ENCODE data around the gene ZDHHC8. TPM values are rescaled to one million over a fixed set of nuclear protein-coding genes. Genes with fewer than 3 reads are reported as not detected.

ZDHHC8 gene
- total RNA-seq, 1 experiment from 2014 or later: 51.7 TPM

- Histone ChIP-seq H2AFZ (ENCODE audit: low read length) (no peak overlapping the region), H3K79me2 (ENCODE audit: insufficient read depth, low read length) (no peaks in the 10 kb centered on the region), H2BK12ac (ENCODE audit: insufficient read length, low read depth, low read length) (no peak overlapping the region), H3K23ac (ENCODE audit: insufficient read length, low read depth, low read length) (no peak overlapping the region), H3K9ac (ENCODE audit: extremely low read depth, insufficient read length, low read length) (no peak overlapping the region), H3K14ac (ENCODE audit: insufficient read depth, low read length) (no peak overlapping the region), H4K5ac (ENCODE audit: insufficient read length, low read depth, low read length) (no peak overlapping the region), H3K27me3 (ENCODE audit: insufficient read depth, low read length) (no peaks in the 10 kb centered on the region), H2BK5ac (ENCODE audit: insufficient read length, low read length) (no peak overlapping the region), H3K18ac (ENCODE audit: insufficient read length, low read depth, low read length) (no peak overlapping the region), H2AK5ac (ENCODE audit: insufficient read length, low read length) (no peak overlapping the region), H3K4ac (ENCODE audit: low read depth, low read length) (no peak overlapping the region), H3K23me2 (ENCODE audit: insufficient read length, low read depth, low read length, poor library complexity, severe bottlenecking) (no peaks in the 10 kb centered on the region), H3T11ph (ENCODE audit: low read length) (no peak overlapping the region), H4K91ac (ENCODE audit: insufficient read length, low read depth, low read length) (no peak overlapping the region), H3K56ac (ENCODE audit: insufficient read length, low read depth, low read length) (no peak overlapping the region), H3K4me2 (ENCODE audit: insufficient read depth, insufficient read length, low read length) (no peak overlapping the region), H2BK120ac (ENCODE audit: low read depth, low read length, poor library complexity, severe bottlenecking) (no peak overlapping the region), H4K8ac (replicated peaks; ENCODE audit: insufficient read length, low read depth, low read length) (no peak overlapping the region), H3K27ac (ENCODE audit: insufficient read length, low read depth, low read length) (no peak overlapping the region), H3K79me1 (ENCODE audit: insufficient read depth, low read depth, low read length, poor library complexity, severe bottlenecking) (no peaks in the 10 kb centered on the region), H4K20me1 (ENCODE audit: control insufficient read depth, insufficient read depth, insufficient read length) (peaks cover 3% of the 10 kb centered on the region), H3K9me3 (ENCODE audit: control insufficient read depth, low read depth, low read length) (no peaks in the 10 kb centered on the region), H2BK15ac (ENCODE audit: low read depth, low read length) (no peak overlapping the region), H2BK20ac (ENCODE audit: low read depth, low read length, poor library complexity, severe bottlenecking) (no peak overlapping the region), H3K4me1 (ENCODE audit: insufficient read depth, low read length) (no peaks in the 10 kb centered on the region)
- WGBS (ENCODE audit: extremely low coverage, insufficient read length, low lambda C conversion rate): no CpG with 5 or more reads among the region's 17 CpGs
- Mint-ChIP-seq H3K4me3 (no peak overlapping the region; a peak in 1 of 5 replicates), H3K27ac (no peak overlapping the region), H3K27me3 (ENCODE audit: low read depth) (no peaks in the 10 kb centered on the region; the same call in 1 of the 2 replicates), H3K4me1 (peaks cover 3 to 6% of the 10 kb centered on the region in 2 experiments; a peak in 2 of 4 replicates), H3K9me3 (no peaks in the 10 kb centered on the region; a peak in 1 of 5 replicates), H3K36me3 (ENCODE audit: insufficient read depth in 1 of 3, low read depth in 3 of 3) (no peaks in the 10 kb centered on the region)
- no peak for DNase-seq
- no peak for TF ChIP-seq CTCF (conservative IDR thresholded peaks at IDR 0.05)
These were observed 49.7 kb downstream of the ZDHHC8 start for GRCh38 chr22:20181194-20181883.
